SK-N-DZ (cell line): ENCODE results near the gene LTBP2.

Experiments used
- DNase-seq: peaks from one replicate; pipeline ENCODE4 v3.0.0-alpha.2; 2015; ENCODE audit warnings: low spot score

Gene LTBP2

GRCh38 chr14:74573421-74574089 lies 38.5 kb downstream of the LTBP2 start:
- no peak for DNase-seq

- no peak for DNase-seq
Observed at GRCh38 chr14:74572726-74573301, 39.2 kb downstream of the LTBP2 start.

- DNase-seq = no peak
Observed at GRCh38 chr14:74571901-74572725, 39.9 kb downstream of the LTBP2 start.

- no peak for DNase-seq
Observed at GRCh38 chr14:74571441-74571841, 40.6 kb downstream of the LTBP2 start.

GRCh38 chr14:74570696-74571095 lies 41.3 kb downstream of the LTBP2 start:
- no peak for DNase-seq

- no peak for DNase-seq
Observed at GRCh38 chr14:74569806-74570591, 42.0 kb downstream of the LTBP2 start.

GRCh38 chr14:74569387-74569786 lies 42.6 kb downstream of the LTBP2 start:
- peak; percentile 12 for DNase-seq

- no peak for DNase-seq
Observed at GRCh38 chr14:74568911-74569310, 43.1 kb downstream of the LTBP2 start.

GRCh38 chr14:74568380-74568649 lies 43.7 kb downstream of the LTBP2 start:
- DNase-seq = no peak

- no peak for DNase-seq
Observed at GRCh38 chr14:74567646-74568379, 44.2 kb downstream of the LTBP2 start.

GRCh38 chr14:74567219-74567618 lies 44.8 kb downstream of the LTBP2 start:
- DNase-seq = no peak

GRCh38 chr14:74566174-74567141 lies 45.6 kb downstream of the LTBP2 start:
- no peak for DNase-seq

- no peak for DNase-seq
Observed at GRCh38 chr14:74563586-74564159, 48.4 kb downstream of the LTBP2 start.

- no peak for DNase-seq
Observed at GRCh38 chr14:74563233-74563585, 48.8 kb downstream of the LTBP2 start.

GRCh38 chr14:74562515-74563232 lies 49.4 kb downstream of the LTBP2 start:
- DNase-seq = no peak

GRCh38 chr14:74558655-74559054 lies 53.4 kb downstream of the LTBP2 start:
- DNase-seq = no peak

- no peak for DNase-seq
Observed at GRCh38 chr14:74557691-74558090, 54.3 kb downstream of the LTBP2 start.

- DNase-seq = no peak
Observed at GRCh38 chr14:74555476-74556050, 56.5 kb downstream of the LTBP2 start.
